Vagina (tissue), 2 donors: Measurements from ENCODE around the gene CABCOCO1. TPM values are rescaled to one million over a fixed set of nuclear protein-coding genes. Genes with fewer than 3 reads are reported as not detected.

Experiments used
- DNase-seq, 2 donors: peaks; one replicate each; pipeline ENCODE4 v3.0.0-alpha.2; 2017; ENCODE audit errors: extremely low spot score in 2 of 2
- H3K27ac ChIP-seq: fragments of 200-600 bp; sonication (generic); one replicate; pipeline ENCODE4 v1.5.1; 2019
- H3K27me3 ChIP-seq: fragments of 200-600 bp; sonication (generic); one replicate; pipeline ENCODE4 v1.5.1; 2019
- H3K36me3 ChIP-seq, 2 donors: fragments of 200-600 bp; sonication (generic); one replicate each; pipeline ENCODE4 v1.5.1; 2017 to 2019
- H3K4me1 ChIP-seq: fragments of 200-600 bp; sonication (generic); one replicate; pipeline ENCODE4 v1.5.1; 2019
- H3K4me3 ChIP-seq, 2 donors: fragments of 200-600 bp; sonication (generic); 1 replicate in 1 of 2; 2 replicates in 1 of 2; pipeline ENCODE4 v1.5.1; 2016 to 2019
- H3K9me3 ChIP-seq: fragments of 200-600 bp; sonication (generic); one replicate; pipeline ENCODE4 v1.5.1; 2019
- CTCF ChIP-seq, 3 experiments: fragments of 450-650 bp in 2 of 3; fragments of 200-600 bp in 1 of 3; sonication (generic) in 1 of 3; IDR thresholded peaks; one replicate each; pipeline ENCODE4 v1.5.1; 2017 to 2019; ENCODE audit warnings: antibody characterized with exemption in 3 of 3, mild to moderate bottlenecking in 2 of 3, moderate library complexity in 2 of 3
- POLR2A ChIP-seq, 2 donors: fragments of 450-650 bp; IDR thresholded peaks; one replicate each; pipeline ENCODE4 v1.6.1; 2017; ENCODE audit warnings: antibody characterized with exemption in 2 of 2, mild to moderate bottlenecking in 2 of 2, moderate library complexity in 2 of 2
- POLR2AphosphoS5 ChIP-seq, 2 donors: sonication (generic); formaldehyde crosslinking; IDR thresholded peaks; one replicate each; pipeline ENCODE4 v1.9.0; 2017; ENCODE audit warnings: antibody characterized with exemption in 2 of 2, mild to moderate bottlenecking in 2 of 2, low read depth in 1 of 2; ENCODE audit not compliant: insufficient read depth in 1 of 2
- intact Hi-C: fragments of 100-400 bp; cut with DNase I; formaldehyde crosslinking; loops from one replicate; pipeline ENCODE4 v1.15.1; 2023
- total RNA-seq: library from RNA; depleted of rRNA; stranded (reverse); fragments of >200 nt; gene quantifications from one replicate; pipeline ENCODE4 v1.2.3, GENCODE V29; 2016

The CABCOCO1 gene
- total RNA-seq, 1 donor from 2014 or later, result not detected

GRCh38 chr10:61761825-61762217, 99.1 kb downstream of the CABCOCO1 start:
- H3K27ac ChIP-seq, result no peak overlapping the region
- no peaks in the 10 kb centered on the region for H3K9me3 ChIP-seq
- H3K36me3 ChIP-seq, result no peaks in the 10 kb centered on the region
- intact Hi-C loops, result no loop called here
- H3K27me3 ChIP-seq, result no peaks in the 10 kb centered on the region
- no peak overlapping the region for H3K4me3 ChIP-seq
- no peak for DNase-seq
- TF ChIP-seq POLR2A (IDR thresholded peaks at IDR 0.05), result no peak
- no peak for TF ChIP-seq CTCF (IDR thresholded peaks at IDR 0.05)
- peaks cover 17% of the 10 kb centered on the region for H3K4me1 ChIP-seq

GRCh38 chr10:61763778-61764177, 101.0 kb downstream of the CABCOCO1 start:
- intact Hi-C loops, result no loop called here

GRCh38 chr10:61764486-61764885, 101.8 kb downstream of the CABCOCO1 start:
- Histone ChIP-seq H3K4me1 (peaks cover 12% of the 10 kb centered on the region), H3K9me3 (no peaks in the 10 kb centered on the region), H3K4me3 (no peak overlapping the region), H3K36me3 (no peaks in the 10 kb centered on the region), H3K27me3 (no peaks in the 10 kb centered on the region), H3K27ac (no peak overlapping the region)
- intact Hi-C loops, result no loop called here
- no peak for DNase-seq
- TF ChIP-seq POLR2A (IDR thresholded peaks at IDR 0.05), result no peak
- TF ChIP-seq POLR2AphosphoS5 (IDR thresholded peaks at IDR 0.05; ENCODE audit: insufficient read depth in 1 of 2, low read depth in 1 of 2), result no peak
- TF ChIP-seq CTCF (IDR thresholded peaks at IDR 0.05), result no peak

More at GRCh38 chr10:61763778-61764177, 101.0 kb downstream of the CABCOCO1 start:
- no peaks in the 10 kb centered on the region for H3K9me3 ChIP-seq
- H3K4me1 ChIP-seq, result peaks cover 12% of the 10 kb centered on the region
- H3K27me3 ChIP-seq, result no peaks in the 10 kb centered on the region
- no peak overlapping the region for H3K27ac ChIP-seq
- DNase-seq, result no peak
- H3K4me3 ChIP-seq, result no peak overlapping the region
- H3K36me3 ChIP-seq, result no peaks in the 10 kb centered on the region
- TF ChIP-seq POLR2A (IDR thresholded peaks at IDR 0.05) (no peak), POLR2AphosphoS5 (IDR thresholded peaks at IDR 0.05; ENCODE audit: insufficient read depth in 1 of 2, low read depth in 1 of 2) (no peak), CTCF (IDR thresholded peaks at IDR 0.05) (no peak)

GRCh38 chr10:61765176-61766087, 102.7 kb downstream of the CABCOCO1 start:
- H3K36me3 ChIP-seq, result no peaks in the 10 kb centered on the region
- H3K4me1 ChIP-seq, result peaks cover 10% of the 10 kb centered on the region
- intact Hi-C loops, result no loop called here
- TF ChIP-seq CTCF (IDR thresholded peaks at IDR 0.05) (no peak), POLR2AphosphoS5 (IDR thresholded peaks at IDR 0.05; ENCODE audit: insufficient read depth in 1 of 2, low read depth in 1 of 2) (no peak)
- no peaks in the 10 kb centered on the region for H3K27me3 ChIP-seq
- H3K9me3 ChIP-seq, result no peaks in the 10 kb centered on the region
- no peak overlapping the region for H3K4me3 ChIP-seq
- H3K27ac ChIP-seq, result no peak overlapping the region
- DNase-seq, result no peak

GRCh38 chr10:61766927-61767326, 104.2 kb downstream of the CABCOCO1 start:
- Histone ChIP-seq H3K36me3 (no peaks in the 10 kb centered on the region), H3K27ac (no peak overlapping the region), H3K4me3 (no peak overlapping the region), H3K4me1 (no peaks in the 10 kb centered on the region), H3K27me3 (no peaks in the 10 kb centered on the region), H3K9me3 (no peaks in the 10 kb centered on the region)
- TF ChIP-seq CTCF (IDR thresholded peaks at IDR 0.05) (no peak), POLR2A (IDR thresholded peaks at IDR 0.05) (no peak), POLR2AphosphoS5 (IDR thresholded peaks at IDR 0.05; ENCODE audit: insufficient read depth in 1 of 2, low read depth in 1 of 2) (no peak)
- no peak for DNase-seq
- intact Hi-C loops, result no loop called here
